GM12874 (cell line): Measurements from ENCODE around the gene VPS54.
A peak's percentile ranks its signal among the peaks of the same experiment; 100 is the strongest.

Experiments used
- TF ChIP-seq, protein P1 (sequence below): IDR thresholded peaks from 2 replicates; pipeline ENCODE4 v1.5.1; 2011; ENCODE audit warnings: low read depth, mild to moderate bottlenecking, control low read depth, low read length, moderate library complexity; ENCODE audit not compliant: insufficient read depth

VPS54 gene

GRCh38 chr2:64056021-64056420 lies 36.8 kb upstream of the VPS54 start:
- TF ChIP-seq, protein P1, sequence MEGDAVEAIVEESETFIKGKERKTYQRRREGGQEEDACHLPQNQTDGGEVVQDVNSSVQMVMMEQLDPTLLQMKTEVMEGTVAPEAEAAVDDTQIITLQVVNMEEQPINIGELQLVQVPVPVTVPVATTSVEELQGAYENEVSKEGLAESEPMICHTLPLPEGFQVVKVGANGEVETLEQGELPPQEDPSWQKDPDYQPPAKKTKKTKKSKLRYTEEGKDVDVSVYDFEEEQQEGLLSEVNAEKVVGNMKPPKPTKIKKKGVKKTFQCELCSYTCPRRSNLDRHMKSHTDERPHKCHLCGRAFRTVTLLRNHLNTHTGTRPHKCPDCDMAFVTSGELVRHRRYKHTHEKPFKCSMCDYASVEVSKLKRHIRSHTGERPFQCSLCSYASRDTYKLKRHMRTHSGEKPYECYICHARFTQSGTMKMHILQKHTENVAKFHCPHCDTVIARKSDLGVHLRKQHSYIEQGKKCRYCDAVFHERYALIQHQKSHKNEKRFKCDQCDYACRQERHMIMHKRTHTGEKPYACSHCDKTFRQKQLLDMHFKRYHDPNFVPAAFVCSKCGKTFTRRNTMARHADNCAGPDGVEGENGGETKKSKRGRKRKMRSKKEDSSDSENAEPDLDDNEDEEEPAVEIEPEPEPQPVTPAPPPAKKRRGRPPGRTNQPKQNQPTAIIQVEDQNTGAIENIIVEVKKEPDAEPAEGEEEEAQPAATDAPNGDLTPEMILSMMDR: no peak

- TF ChIP-seq, protein P1: no peak
Observed at GRCh38 chr2:64054161-64054915, 35.1 kb upstream of the VPS54 start.

- TF ChIP-seq, protein P1: no peak
Observed at GRCh38 chr2:64052463-64053241, 33.4 kb upstream of the VPS54 start.

DNA sequence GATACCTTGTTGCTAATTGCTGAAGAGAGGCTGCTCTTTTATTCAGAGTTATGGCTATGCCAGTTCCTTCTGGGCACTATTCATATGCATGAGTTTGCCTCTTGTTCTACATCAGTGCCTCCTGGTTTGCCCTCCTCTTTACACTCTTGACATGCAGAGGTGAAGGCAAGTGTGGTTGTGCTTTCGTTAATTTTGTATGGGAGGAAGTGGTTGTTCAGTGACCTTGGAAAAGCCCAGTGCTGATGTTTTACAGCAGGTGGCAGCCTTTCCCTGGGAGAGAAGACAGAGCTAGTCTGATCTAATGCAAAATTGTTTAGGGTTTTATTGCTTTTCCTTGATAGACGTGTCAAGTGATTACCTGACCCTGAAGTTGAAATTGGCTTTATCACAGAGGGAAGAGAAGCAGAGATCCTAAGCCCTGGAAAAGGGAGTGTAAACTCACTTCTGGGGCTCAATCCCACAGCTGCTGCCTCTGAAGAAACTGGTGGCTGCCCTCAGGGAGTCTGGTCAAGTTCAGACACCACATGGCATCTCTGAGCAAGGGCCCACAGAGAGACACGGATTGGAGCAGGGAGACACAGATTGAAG lies 30.5 kb upstream of the VPS54 start:
- TF ChIP-seq, protein P1: peak; percentile 72

DNA sequence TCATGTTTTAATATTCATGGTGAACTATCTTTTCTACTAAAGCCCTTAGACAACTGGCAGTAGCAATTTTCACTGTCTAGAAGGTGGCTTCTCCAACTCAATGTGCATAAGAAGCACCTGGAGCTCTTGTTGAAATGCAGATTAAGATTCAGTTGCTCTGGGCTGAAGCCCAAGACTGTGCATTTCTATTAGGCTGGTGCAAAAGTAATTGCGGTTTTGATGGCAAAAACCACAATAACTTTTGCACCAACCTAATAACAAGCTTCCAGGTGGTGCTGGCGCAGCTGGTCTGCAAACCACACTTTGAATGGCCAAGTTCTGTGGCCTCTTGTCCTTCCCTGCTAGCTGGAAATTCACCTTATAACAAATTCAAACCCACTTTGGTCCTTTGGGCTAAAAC lies 26.7 kb upstream of the VPS54 start:
- TF ChIP-seq, protein P1: no peak

DNA sequence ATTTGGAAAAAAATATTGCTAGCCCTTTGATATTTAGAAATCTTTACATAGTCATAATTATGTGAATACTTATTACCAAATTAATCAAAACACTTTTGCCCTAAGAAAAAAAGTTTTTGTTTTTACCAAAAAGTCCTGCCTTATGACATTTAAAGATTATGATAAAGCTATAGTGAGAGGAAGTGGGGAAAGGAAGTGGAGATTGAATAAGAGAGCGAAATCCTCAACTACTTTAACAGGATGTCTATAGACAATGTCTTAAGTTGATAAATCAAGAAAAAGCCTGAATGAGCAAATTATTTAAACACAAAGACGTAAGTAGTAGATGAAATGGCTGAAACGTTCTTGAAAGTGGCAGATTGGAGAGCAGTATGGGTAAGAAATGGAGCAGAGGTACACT lies 20.9 kb upstream of the VPS54 start:
- TF ChIP-seq, protein P1: no peak

DNA sequence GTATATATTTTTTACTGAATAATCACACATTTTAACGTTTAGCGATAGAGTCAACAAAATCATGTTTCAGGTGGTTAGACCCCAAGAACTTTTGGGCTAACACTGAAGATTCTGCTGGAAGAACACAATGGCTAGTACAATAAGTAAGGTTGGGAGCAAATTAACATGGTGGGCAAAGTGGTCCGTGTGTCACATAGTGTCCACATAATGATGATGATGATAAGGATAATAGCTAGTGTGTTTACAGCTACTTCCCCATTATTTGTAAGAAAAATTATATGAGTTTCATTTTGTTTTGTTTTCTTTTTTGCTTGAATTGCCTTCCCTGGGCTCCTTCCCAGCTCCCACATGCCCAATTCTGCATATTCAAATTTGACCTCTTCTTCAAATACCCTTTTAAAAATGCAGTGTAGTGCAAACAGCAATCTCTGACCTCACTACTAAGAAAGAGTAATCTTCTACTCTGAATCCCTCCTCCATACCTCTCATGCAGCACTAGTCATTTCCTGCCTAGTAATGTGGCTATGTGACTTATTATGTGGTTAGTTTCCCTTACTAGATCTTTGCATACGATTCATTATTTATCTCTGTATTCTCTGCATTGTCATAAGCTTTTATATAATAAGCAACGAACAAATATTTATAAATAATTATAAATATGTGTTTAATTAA lies 16.9 kb upstream of the VPS54 start:
- TF ChIP-seq, protein P1: no peak
